ENCODE measurements around the gene POLR2M. TPM values are rescaled to one million over a fixed set of nuclear protein-coding genes. Genes with fewer than 3 reads are reported as not detected.

The POLR2M gene
- total RNA-seq (2013; cell fraction: nucleolus; rRNA removed) = 36.1 and 39.7 TPM in 2 replicates
- 170 and 179 TPM in 2 replicates for total RNA-seq (2014; rRNA removed)
- total RNA-seq (2014; rRNA removed; fragmentation: Illumina TruSeq; extraction: Trizol) = 20.5 and 22.2 TPM in 2 replicates
- 42.1 and 47.8 TPM in 2 replicates for total RNA-seq (2021)
- polyA plus RNA-seq (2011; ENCODE audit: low read depth) = 11.7 TPM
- polyA plus RNA-seq (2011; rRNA removed) = 62.1 and 75.6 TPM in 2 replicates
- polyA plus RNA-seq (2011; cell fraction: cytosol; rRNA removed) = 48.3 and 158 TPM in 2 replicates
- 50.4 and 95.9 TPM in 2 replicates for polyA plus RNA-seq (2011; cell fraction: nucleus; rRNA removed)
- polyA plus RNA-seq (2012) = 42.5 and 66.3 TPM in 2 replicates
- 25.3 and 33.0 TPM in 2 replicates for polyA plus RNA-seq (2014; fragmentation: Illumina TruSeq; extraction: Trizol)
- polyA plus RNA-seq (2014; fragmentation: Nextera tagmentation; extraction: Ambion mirVana) = 1 to 10 TPM; 5.8 to 8.3 TPM
- polyA plus RNA-seq (2014; rRNA removed) = 255 and 364 TPM in 2 replicates
- 10 to 100 TPM; 18.4 to 21.3 TPM for polyA plus RNA-seq (2016; fragmentation: Nextera tagmentation; extraction: Ambion mirVana)
- polyA minus RNA-seq (2011; rRNA and poly(A)+ RNA removed) = 51.4 and 60.8 TPM in 2 replicates
- polyA minus RNA-seq (2011; cell fraction: cytosol; rRNA and poly(A)+ RNA removed) = 35.9 and 44.4 TPM in 2 replicates
- 18.6 and 32.8 TPM in 2 replicates for polyA minus RNA-seq (2011; cell fraction: nucleus; rRNA and poly(A)+ RNA removed)
- Bru-seq, nascent RNA = percentile 91 among the genes with signal in this experiment
- BruChase-seq, experiment 1, labeled RNA remaining after a 6-hour chase = percentile 96 among the genes with signal in this experiment
- BruChase-seq, experiment 2, labeled RNA remaining after a 2-hour chase = percentile 96 among the genes with signal in this experiment
- long read RNA-seq, experiment 1, full-length matches to known transcripts = 14 of 15 reads
- long read RNA-seq, experiment 1, partial matches to known transcripts = 0 of 15 reads
- long read RNA-seq, experiment 1, other reads (novel, unspliced or antisense) = 1 of 15 reads
- long read RNA-seq, experiment 2, full-length matches to known transcripts = 78 of 86 reads
- long read RNA-seq, experiment 2, partial matches to known transcripts = 7 of 86 reads
- long read RNA-seq, experiment 2, other reads (novel, unspliced or antisense) = 1 of 86 reads

GRCh38 chr15:57706405-57707209, at the start of gene POLR2M:
POLR2M (plus strand) TSS chr15:57706714; CDS start chr15:57706843, 129 bp downstream.
- ChIA-PET SMC1A (ENCODE audit: uncharacterized antibody, unreplicated experiment) (interaction anchor here (1.1 to 1.4 kb wide), 2 partner anchors 11 to 14 kb away, joined by 4 read pairs; no protein-coding TSS in a partner anchor), CTCF (interaction anchor here (0.6 to 2.9 kb wide), 4 partner anchors 12 to 1447 kb away, joined by 3 to 21 read pairs (median 6); no protein-coding TSS in a partner anchor), POLR2A (interaction anchor here (1.5 kb wide), 1 partner anchor 14 kb away, joined by 4 read pairs; no protein-coding TSS in a partner anchor), RAD21 (ENCODE audit: unreplicated experiment) (interaction anchor here (0.6 kb wide), 1 partner anchor 1239 kb away, joined by 3 read pairs; no protein-coding TSS in a partner anchor)
- WGBS (ENCODE audit: insufficient coverage, insufficient replicate concordance, low lambda C conversion rate, missing lambda C conversion rate) = under 1% methylated on average over 69 of the region's 70 CpGs
- ATAC-seq (peak; percentile 92), FAIRE-seq (peak; percentile 93), DNase-seq (ENCODE audit: low read depth, low spot score) (peak; percentile 78)
- peaks cover 36% of the 10 kb centered on the region for H3K79me2 ChIP-seq (ENCODE audit: control insufficient read depth, insufficient read depth, low read length)
- H3K4me2 ChIP-seq (ENCODE audit: control insufficient read depth, insufficient read depth) = peak within 1 kb of the TSS; percentile 98
- peak within 1 kb of the TSS; percentile 99 for H3K9ac ChIP-seq (ENCODE audit: control insufficient read depth, insufficient read depth, low read length)
- peaks cover 3% of the 10 kb centered on the region for H3K4me1 ChIP-seq (ENCODE audit: control insufficient read depth, insufficient read depth, low read length)
- H3K27ac ChIP-seq (ENCODE audit: control insufficient read depth, insufficient read depth) = peak within 1 kb of the TSS; percentile 92
- peak within 1 kb of the TSS; percentile 96 for H3K4me3 ChIP-seq
- in situ Hi-C loops (cut with MboI) = no loop called here
- H3K27me3 ChIP-seq (replicated peaks in 1 of 2; ENCODE audit: control insufficient read depth in 2 of 2, insufficient read depth in 2 of 2, low read length in 1 of 2) = no peaks in the 10 kb centered on the region
- no peaks in the 10 kb centered on the region; the same call in 1 of the 2 replicates for H4K20me1 ChIP-seq (ENCODE audit: control insufficient read depth, insufficient read depth)
- no TSS peak for BruUV-seq (replicated peaks)
- H2AFZ ChIP-seq (ENCODE audit: control insufficient read depth, low read depth, low read length) = peak within 1 kb of the TSS; percentile 97
- no peaks in the 10 kb centered on the region for H3K9me3 ChIP-seq (replicated peaks; ENCODE audit: control insufficient read depth, insufficient read depth, low read length)
- intact Hi-C loops (cut with micrococcal nuclease; ENCODE audit: unreplicated experiment) = no loop called here
- peaks cover 1 to 14% of the 10 kb centered on the region in 2 experiments; a peak in 3 of 4 replicates for H3K36me3 ChIP-seq (ENCODE audit: control insufficient read depth in 2 of 2, insufficient read depth in 2 of 2, low read length in 1 of 2)
- no peak for TF ChIP-seq USF1 (IDR thresholded peaks at IDR 0.05; ENCODE audit: borderline replicate concordance, extremely low read length, insufficient read depth, low read depth, low read length)
- TF ChIP-seq E4F1 (IDR thresholded peaks at IDR 0.05; ENCODE audit: borderline replicate concordance, partially characterized antibody) = peak; percentile 63
- 0 out of 2 replicates have a peak, but pooled peaks have one; percentile 22 for TF ChIP-seq STAT1 (conservative IDR thresholded peaks at IDR 0.05)
- peak; percentile 20 for TF ChIP-seq SKIL (IDR thresholded peaks at IDR 0.05; ENCODE audit: low read depth, poor library complexity, severe bottlenecking)
- no peak for TF ChIP-seq ATF2 (IDR thresholded peaks at IDR 0.05; ENCODE audit: low read length)
- no peak for TF ChIP-seq RAD21 (IDR thresholded peaks at IDR 0.05; ENCODE audit: insufficient read depth, low read depth, low read length)
- TF ChIP-seq FOXM1 (IDR thresholded peaks at IDR 0.05; ENCODE audit: low read depth, low read length) = no peak
- no peak for TF ChIP-seq TCF3 (IDR thresholded peaks at IDR 0.05; ENCODE audit: borderline replicate concordance, insufficient read depth, low read depth, low read length)
- peak; percentile 85 for TF ChIP-seq IKZF1 (conservative IDR thresholded peaks at IDR 0.05)
